Left colon (tissue), 2 donors: Measurements from ENCODE around the gene SGPL1. TPM values are rescaled to one million over a fixed set of nuclear protein-coding genes. Genes with fewer than 3 reads are reported as not detected.

Source experiments
- ATAC-seq: fragments of 200-7000 bp; cut with Tn5 transposase; one replicate; pipeline ENCODE4 v1.9.1; 2020; ENCODE audit warnings: mild to moderate bottlenecking, moderate library complexity
- DNase-seq, 2 donors: peaks; one replicate each; pipeline ENCODE4 v3.0.0-alpha.2; 2020
- intact Hi-C, 2 donors: fragments of 100-400 bp; cut with DNase I in 1 of 2; cut with micrococcal nuclease in 1 of 2; formaldehyde crosslinking; loops; one replicate each; pipeline versions ENCODE4 v1.11.2 to v1.14.0; 2022; cut with DNase I, micrococcal nuclease
- total RNA-seq, 2 donors: library from RNA; stranded (reverse); fragmentation: NEBNext Ultra II Directional; extraction: Animal tissue kit (Norgen Biotek cat#: 25700); gene quantifications; one replicate each; pipeline ENCODE4 v1.2.1, GENCODE V29; 2021
- donor health status: DM: no; HTN: no; CAD: no.
- donor health status: DM: yes; HTN: yes; CAD: no.

Gene SGPL1
- total RNA-seq, 2 donors from 2014 or later, result 68.8 to 82.2 TPM

- ATAC-seq (no peak), DNase-seq (no peak)
- intact Hi-C loops, result no loop called here
These were observed 36.7 kb upstream of the SGPL1 start for GRCh38 chr10:70779088-70779487.

GRCh38 chr10:70779511-70780369 lies 36.0 kb upstream of the SGPL1 start:
- intact Hi-C loops, result no loop called here
- peak; percentile 41 to 46 for DNase-seq
- peak; percentile 98 for ATAC-seq

GRCh38 chr10:70780370-70780760 lies 35.4 kb upstream of the SGPL1 start:
- intact Hi-C loops, result no loop called here
- no peak for DNase-seq
- ATAC-seq, result peak; percentile 3

- ATAC-seq, result no peak
- no peak for DNase-seq
- intact Hi-C loops, result no loop called here
These were observed 35.0 kb upstream of the SGPL1 start for GRCh38 chr10:70780772-70781171.

- DNase-seq (no peak), ATAC-seq (no peak)
- intact Hi-C loops, result no loop called here
These were observed 34.2 kb upstream of the SGPL1 start for GRCh38 chr10:70781461-70782051.

- ATAC-seq (no peak), DNase-seq (no peak)
- intact Hi-C loops, result no loop called here
These were observed 33.5 kb upstream of the SGPL1 start for GRCh38 chr10:70782086-70782745.

- intact Hi-C loops, result no loop called here
- DNase-seq (no peak), ATAC-seq (no peak)
These were observed 32.7 kb upstream of the SGPL1 start for GRCh38 chr10:70782746-70783680.

GRCh38 chr10:70784016-70784415 lies 31.7 kb upstream of the SGPL1 start:
- no peak for ATAC-seq
- intact Hi-C loops, result no loop called here
- DNase-seq, result no peak

- intact Hi-C loops, result no loop called here
- DNase-seq, result no peak
- ATAC-seq, result no peak
These were observed 31.3 kb upstream of the SGPL1 start for GRCh38 chr10:70784471-70784870.

GRCh38 chr10:70785190-70785589 lies 30.6 kb upstream of the SGPL1 start, which contains the start of gene TBATA:
Gene TBATA (minus strand): TSS chr10:70785377. CDS start chr10:70783379, 1,998 bp downstream.
- intact Hi-C loops, result no loop called here
- DNase-seq (no peak), ATAC-seq (no peak)

- intact Hi-C loops, result no loop called here
- DNase-seq (no peak), ATAC-seq (no peak)
These were observed 28.8 kb upstream of the SGPL1 start for GRCh38 chr10:70786799-70787415.

GRCh38 chr10:70791386-70792039 lies 24.2 kb upstream of the SGPL1 start:
- no peak for ATAC-seq
- no peak for DNase-seq
- intact Hi-C loops, result no loop called here

- intact Hi-C loops, result no loop called here
- no peak for DNase-seq
- ATAC-seq, result no peak
These were observed 20.1 kb upstream of the SGPL1 start for GRCh38 chr10:70795613-70796012.

GRCh38 chr10:70797840-70798239 lies 17.9 kb upstream of the SGPL1 start:
- DNase-seq (no peak), ATAC-seq (no peak)
- intact Hi-C loops, result no loop called here

GRCh38 chr10:70799124-70799523 lies 16.6 kb upstream of the SGPL1 start:
- no peak for DNase-seq
- intact Hi-C loops, result no loop called here
- ATAC-seq, result no peak

- intact Hi-C loops, result no loop called here
- ATAC-seq, result no peak
- DNase-seq, result no peak
These were observed 13.9 kb upstream of the SGPL1 start for GRCh38 chr10:70801854-70802253.

- no peak for DNase-seq
- intact Hi-C loops, result no loop called here
- no peak for ATAC-seq
These were observed 11.8 kb upstream of the SGPL1 start for GRCh38 chr10:70803775-70804420.

- ATAC-seq, result no peak
- DNase-seq, result no peak
- intact Hi-C loops, result no loop called here
These were observed 11.3 kb upstream of the SGPL1 start for GRCh38 chr10:70804421-70804808.
